Measurements from ENCODE around the gene IL18RAP. TPM values are rescaled to one million over a fixed set of nuclear protein-coding genes. Genes with fewer than 3 reads are reported as not detected.

IL18RAP gene
- total and polyA plus RNA-seq, 7 donors = 0.04 to 0.45 (median 0.12) TPM

- intact Hi-C loops (cut with DNase I) = no loop called here
- no peak overlapping the region for H3K4me3 ChIP-seq
- WGBS, 3 donors = 78 to 80% (median 80%) methylated on average over 4 of the region's 4 CpGs
- no peaks in the 10 kb centered on the region for H3K27me3 ChIP-seq (ENCODE audit: insufficient read depth in 3 of 3, low read length in 2 of 3)
- H3K4me1 ChIP-seq = no peaks in the 10 kb centered on the region
- DNase-seq = no peak
- TF ChIP-seq CTCF (IDR thresholded peaks at IDR 0.05) = no peak
- ATAC-seq = no peak
- H3K9me3 ChIP-seq = no peaks in the 10 kb centered on the region
- no peaks in the 10 kb centered on the region for H3K36me3 ChIP-seq (ENCODE audit: insufficient read depth in 1 of 2, low read depth in 1 of 2)
- no peak overlapping the region for H3K27ac ChIP-seq
These were observed 14.2 kb downstream of the IL18RAP start for GRCh38 chr2:102437122-102437521.

- 91 to 94% (median 91%) methylated on average over 3 of the region's 3 CpGs for WGBS, 3 donors
- Histone ChIP-seq H3K36me3 (ENCODE audit: insufficient read depth in 1 of 2, low read depth in 1 of 2) (no peaks in the 10 kb centered on the region), H3K4me1 (no peaks in the 10 kb centered on the region), H3K27me3 (ENCODE audit: insufficient read depth in 3 of 3, low read length in 2 of 3) (no peaks in the 10 kb centered on the region), H3K9me3 (no peaks in the 10 kb centered on the region), H3K4me3 (no peak overlapping the region), H3K27ac (no peak overlapping the region)
- intact Hi-C loops (cut with DNase I) = no loop called here
- DNase-seq = no peak
- no peak for ATAC-seq
- no peak for TF ChIP-seq CTCF (IDR thresholded peaks at IDR 0.05)
These were observed 15.2 kb downstream of the IL18RAP start for GRCh38 chr2:102438111-102438510.

- intact Hi-C loops (cut with DNase I) = no loop called here
- no peak overlapping the region for H3K4me3 ChIP-seq
- H3K9me3 ChIP-seq = no peaks in the 10 kb centered on the region
- H3K27ac ChIP-seq = no peak overlapping the region
- ATAC-seq = no peak
- no peaks in the 10 kb centered on the region for H3K4me1 ChIP-seq
- no peaks in the 10 kb centered on the region for H3K36me3 ChIP-seq (ENCODE audit: insufficient read depth in 1 of 2, low read depth in 1 of 2)
- H3K27me3 ChIP-seq (ENCODE audit: insufficient read depth in 3 of 3, low read length in 2 of 3) = no peaks in the 10 kb centered on the region
- 95 to 97% (median 96%) methylated on average over 2 of the region's 2 CpGs for WGBS, 3 donors
- TF ChIP-seq CTCF (IDR thresholded peaks at IDR 0.05) = no peak
- no peak for DNase-seq
These were observed 15.6 kb downstream of the IL18RAP start for GRCh38 chr2:102438578-102438977.

- H3K9me3 ChIP-seq = no peaks in the 10 kb centered on the region
- ATAC-seq (peak in 3 of 4 donors; percentile 60 to 97 (median 82)), DNase-seq (no peak)
- intact Hi-C loops (cut with DNase I) = no loop called here
- no peak overlapping the region for H3K27ac ChIP-seq
- 53 to 62% (median 57%) methylated on average over 6 of the region's 6 CpGs for WGBS, 3 donors
- no peaks in the 10 kb centered on the region for H3K4me1 ChIP-seq
- no peak for TF ChIP-seq CTCF (IDR thresholded peaks at IDR 0.05)
- no peaks in the 10 kb centered on the region for H3K36me3 ChIP-seq (ENCODE audit: insufficient read depth in 1 of 2, low read depth in 1 of 2)
- no peak overlapping the region for H3K4me3 ChIP-seq
- H3K27me3 ChIP-seq (ENCODE audit: insufficient read depth in 3 of 3, low read length in 2 of 3) = no peaks in the 10 kb centered on the region
These were observed 16.2 kb downstream of the IL18RAP start for GRCh38 chr2:102439065-102439695.

Data from psoas muscle (tissue), 8 donors.